Measurements from ENCODE around the gene HELLS.

DNA sequence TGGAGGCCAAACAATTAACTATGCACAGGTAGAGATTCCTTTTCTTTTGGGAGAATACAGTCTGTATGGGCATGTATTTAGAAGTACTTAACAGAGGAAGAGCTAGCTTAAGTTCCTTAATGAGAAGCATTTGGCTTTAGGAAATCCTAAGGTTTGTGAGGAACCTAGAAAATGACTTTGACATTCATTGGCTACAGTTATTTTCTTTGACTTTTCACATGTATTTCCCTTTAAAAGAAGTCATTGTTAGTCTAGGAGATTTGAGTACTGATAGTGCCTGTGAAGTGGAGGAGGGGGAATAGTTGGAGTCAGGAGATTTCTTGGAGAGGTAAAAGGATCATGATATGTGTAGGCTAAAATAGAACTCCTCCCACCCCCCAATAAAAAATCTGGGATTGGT is 3.6 kb downstream of the HELLS start:
- TF ChIP-seq POLR2A (IDR thresholded peaks at IDR 0.05): no peak
- TF ChIP-seq, protein P1, sequence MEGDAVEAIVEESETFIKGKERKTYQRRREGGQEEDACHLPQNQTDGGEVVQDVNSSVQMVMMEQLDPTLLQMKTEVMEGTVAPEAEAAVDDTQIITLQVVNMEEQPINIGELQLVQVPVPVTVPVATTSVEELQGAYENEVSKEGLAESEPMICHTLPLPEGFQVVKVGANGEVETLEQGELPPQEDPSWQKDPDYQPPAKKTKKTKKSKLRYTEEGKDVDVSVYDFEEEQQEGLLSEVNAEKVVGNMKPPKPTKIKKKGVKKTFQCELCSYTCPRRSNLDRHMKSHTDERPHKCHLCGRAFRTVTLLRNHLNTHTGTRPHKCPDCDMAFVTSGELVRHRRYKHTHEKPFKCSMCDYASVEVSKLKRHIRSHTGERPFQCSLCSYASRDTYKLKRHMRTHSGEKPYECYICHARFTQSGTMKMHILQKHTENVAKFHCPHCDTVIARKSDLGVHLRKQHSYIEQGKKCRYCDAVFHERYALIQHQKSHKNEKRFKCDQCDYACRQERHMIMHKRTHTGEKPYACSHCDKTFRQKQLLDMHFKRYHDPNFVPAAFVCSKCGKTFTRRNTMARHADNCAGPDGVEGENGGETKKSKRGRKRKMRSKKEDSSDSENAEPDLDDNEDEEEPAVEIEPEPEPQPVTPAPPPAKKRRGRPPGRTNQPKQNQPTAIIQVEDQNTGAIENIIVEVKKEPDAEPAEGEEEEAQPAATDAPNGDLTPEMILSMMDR (IDR thresholded peaks at IDR 0.05): no peak

Measured in tibial nerve (tissue), 3 donors.